K562 (cell line): Measurements from ENCODE around the gene EMP2. TPM values are rescaled to one million over a fixed set of nuclear protein-coding genes. Genes with fewer than 3 reads are reported as not detected.

Source experiments
- ATAC-seq: fragments of 200-7000 bp; cut with Tn5 transposase; 3 replicates; pipeline ENCODE4 v1.9.1; 2020; ENCODE audit warnings: moderate library complexity
- BruUV-seq: library from RNA; stranded (reverse); fragments of 400-500 nt; replicated peaks from 2 replicates; lab custom pipeline; 2021; lab: Mats Ljungman, UMichigan
- CTCF ChIA-PET: fragments of 300-600 bp; formaldehyde crosslinking; extraction: SDS; loops from one replicate; lab custom pipeline; 2021; ENCODE audit warnings: low intra/inter-chr PET ratio; lab: Yijun Ruan, JAX
- POLR2A ChIA-PET: fragments of 300-600, 350-650 bp; sonication (Branson Sonifier 250); formaldehyde crosslinking; extraction: SDS; loops from one replicate; lab custom pipeline; 2021; ENCODE audit warnings: antibody characterized with exemption, inconsistent platforms; lab: Yijun Ruan, JAX
- DNase-seq, 4 experiments: peaks; one replicate each; pipeline versions ENCODE4 v3.0.0 to v3.0.0-alpha.2; 2011 to 2018; ENCODE audit warnings: low spot score in 3 of 4, mixed read lengths in 3 of 4; ENCODE audit errors: extremely low read depth in 1 of 4
- FAIRE-seq: peaks from 2 replicates; lab custom pipeline; 2011; peaks lifted over from hg19 to GRCh38; lab: Jason Lieb, UNC
- H2AFZ ChIP-seq: 2 replicates; pipeline ENCODE4 v1.6.0; 2011; ENCODE audit warnings: low read depth, low read length, control low read depth, inconsistent platforms
- H3K27ac ChIP-seq: fragments of 200-600 bp; 3 replicates; pipeline ENCODE4 v1.8.0; 2011; ENCODE audit warnings: low read depth, mild to moderate bottlenecking, control low read depth, inconsistent platforms, low read length, moderate library complexity, mixed read lengths; ENCODE audit errors: extremely low read depth
- H3K27me3 ChIP-seq, 2 experiments: fragments of 300-600 bp in 1 of 2; 2 replicates in 1 of 2; 3 replicates in 1 of 2; pipeline versions ENCODE4 v1.6.0 to v1.8.0; 2011; ENCODE audit warnings: inconsistent platforms in 2 of 2, low read length in 2 of 2, mild to moderate bottlenecking in 1 of 2, mixed read lengths in 1 of 2, moderate library complexity in 1 of 2; ENCODE audit not compliant: control insufficient read depth in 2 of 2, insufficient read depth in 2 of 2
- H3K36me3 ChIP-seq: fragments of 300-600 bp; 3 replicates; pipeline ENCODE4 v1.8.0; 2011; ENCODE audit warnings: mild to moderate bottlenecking, low read length, inconsistent platforms; ENCODE audit not compliant: control insufficient read depth, insufficient read depth
- H3K4me1 ChIP-seq, 2 experiments: fragments of 200-600 bp in 1 of 2; replicated peaks in 1 of 2; 2 replicates in 1 of 2; 3 replicates in 1 of 2; pipeline versions ENCODE4 v1.5.1 to v1.8.0; 2011; ENCODE audit warnings: inconsistent platforms in 2 of 2, low read length in 2 of 2, mild to moderate bottlenecking in 1 of 2, mixed read lengths in 1 of 2, moderate library complexity in 1 of 2; ENCODE audit not compliant: control insufficient read depth in 2 of 2, insufficient read depth in 2 of 2
- H3K4me2 ChIP-seq: 2 replicates; pipeline ENCODE4 v1.6.1; 2011; ENCODE audit warnings: low read length, control low read depth, inconsistent platforms, mixed read lengths; ENCODE audit not compliant: insufficient read depth
- H3K4me3 ChIP-seq: fragments of 200-600 bp; sonication (generic), shearing (Covaris generic); 2 replicates; pipeline ENCODE4 v1.5.1; 2016; ENCODE audit warnings: control low read depth, inconsistent platforms
- H3K79me2 ChIP-seq: fragments of 200-600 bp; 3 replicates; pipeline ENCODE4 v1.8.0; 2011; ENCODE audit warnings: low read length, inconsistent platforms; ENCODE audit not compliant: control insufficient read depth, insufficient read depth
- H3K9ac ChIP-seq, 2 experiments: 2 replicates each; pipeline versions ENCODE4 v1.6.0 to v1.6.1; 2011; ENCODE audit warnings: low read depth in 2 of 2, low read length in 2 of 2, control low read depth in 1 of 2, inconsistent platforms in 1 of 2, mild to moderate bottlenecking in 1 of 2, mixed read lengths in 1 of 2; ENCODE audit not compliant: insufficient read depth in 1 of 2
- H3K9me1 ChIP-seq: one replicate; pipeline ENCODE4 v1.6.0; 2011; ENCODE audit warnings: inconsistent platforms, mild to moderate bottlenecking, low read length, moderate library complexity; ENCODE audit not compliant: control insufficient read depth, insufficient read depth
- H3K9me3 ChIP-seq: replicated peaks from 2 replicates; pipeline ENCODE4 v1.5.1; 2011; ENCODE audit warnings: low read depth, low read length, inconsistent platforms; ENCODE audit not compliant: control insufficient read depth, insufficient read depth
- H4K20me1 ChIP-seq: replicated peaks from 2 replicates; pipeline ENCODE4 v1.6.1; 2011; ENCODE audit warnings: low read length, inconsistent platforms, mixed read lengths; ENCODE audit not compliant: control insufficient read depth, insufficient read depth
- CBX1 ChIP-seq: sonication (generic); IDR thresholded peaks from 2 replicates; pipeline ENCODE4 v1.6.1; 2016; ENCODE audit warnings: antibody characterized with exemption, low read depth, mild to moderate bottlenecking
- CBX2 ChIP-seq: fragments of 200-600 bp; sonication (generic); IDR thresholded peaks from one replicate; pipeline ENCODE4 v1.6.1; 2012; ENCODE audit warnings: mild to moderate bottlenecking, low read length, inconsistent platforms; ENCODE audit not compliant: insufficient read depth, poor library complexity, severe bottlenecking
- CTBP1 ChIP-seq: fragments of 450-650 bp; IDR thresholded peaks from 2 replicates; pipeline ENCODE4 v1.6.1; 2016; ENCODE audit warnings: borderline replicate concordance
- FOXA3 ChIP-seq, 2 experiments: fragments of 450-650 bp in 1 of 2; sonication (generic) in 1 of 2; formaldehyde crosslinking; IDR thresholded peaks in 1 of 2; conservative IDR thresholded peaks in 1 of 2; 2 replicates each; pipeline versions ENCODE4 v1.4.0 to v1.8.0; 2020 to 2022; ENCODE audit warnings: mild to moderate bottlenecking in 2 of 2, missing genetic modification reagents in 1 of 2
- HMG20A ChIP-seq: fragments of 450-650 bp; formaldehyde crosslinking; conservative IDR thresholded peaks from 2 replicates; pipeline ENCODE4 v1.4.0; 2020; ENCODE audit warnings: mild to moderate bottlenecking, mixed read lengths
- NUFIP1 ChIP-seq: fragments of 450-650 bp; IDR thresholded peaks from 2 replicates; pipeline ENCODE4 v1.6.1; 2018; ENCODE audit not compliant: partially characterized antibody
- ZNF699 ChIP-seq: fragments of 250-450 bp; sonication (Bioruptor Pico); IDR thresholded peaks from 2 replicates; pipeline ENCODE4 v1.8.0; 2021; ENCODE audit warnings: mild to moderate bottlenecking, moderate library complexity; ENCODE audit not compliant: insufficient replicate concordance
- WGBS: fragments of 100-300 bp; shearing (Covaris generic); methylation state at CpG from one replicate; pipeline ENCODE4 v1.1.6; 2016; ENCODE audit warnings: low coverage, mixed read lengths; ENCODE audit not compliant: insufficient coverage; ENCODE audit errors: missing lambda C conversion rate; 5-methylcytosine and 5-hydroxymethylcytosine counted together
- in situ Hi-C: fragments of 300-500 bp; cut with MboI; formaldehyde crosslinking; loops from 4 replicates; pipeline ENCODE4 v1.15.0; 2018; ENCODE audit warnings: inconsistent platforms, mixed read lengths
- intact Hi-C: fragments of 100-400 bp; cut with micrococcal nuclease; formaldehyde crosslinking; loops from 2 replicates; pipeline ENCODE4 v1.14.2; 2022
- polyA plus RNA-seq, 8 experiments: library from polyadenylated mRNA; depleted of rRNA in 4 of 8; stranded (reverse) in 5 of 8; unstranded in 3 of 8; fragments of >200 nt; fragmentation: Nextera tagmentation in 2 of 8; fragmentation: Illumina TruSeq in 1 of 8; extraction: Ambion mirVana in 2 of 8; extraction: Trizol in 1 of 8; gene quantifications; 2 replicates each; pipeline versions ENCODE4 v1.2.1 to v1.2.3, GENCODE V29; 2011 to 2014; ENCODE audit warnings: inconsistent platforms in 1 of 8, missing spikeins in 1 of 8
- total RNA-seq, 7 experiments: library from RNA; depleted of rRNA in 6 of 7; stranded (reverse); fragments of >200 nt in 6 of 7; fragmentation: Illumina TruSeq in 2 of 7; extraction: Trizol in 2 of 7; gene quantifications; 2 replicates each; pipeline versions ENCODE4 v1.2.1 to v1.2.3, GENCODE V29; 2011 to 2021; ENCODE audit warnings: low replicate concordance in 1 of 7
- TF ChIP-seq, protein P1 (sequence below): fragments of 250-450 bp; sonication (Bioruptor Pico); IDR thresholded peaks from 2 replicates; pipeline ENCODE4 v1.5.0; 2022; ENCODE audit warnings: mild to moderate bottlenecking
- TF ChIP-seq, protein P2 (sequence below): sonication (generic); formaldehyde crosslinking; IDR thresholded peaks from 2 replicates; pipeline ENCODE4 v1.9.0; 2022; ENCODE audit warnings: mild to moderate bottlenecking, missing genetic modification reagents
- TF ChIP-seq, protein P3 (sequence below): conservative IDR thresholded peaks from 2 replicates; pipeline ENCODE4 v1.6.1; 2011; ENCODE audit warnings: low read depth, mild to moderate bottlenecking, low read length; ENCODE audit not compliant: control insufficient read depth

Gene EMP2
- total and polyA plus RNA-seq, 9 of the 15 experiments (the other 6 are each of a cell fraction or from before 2014, with no cell fraction given): 0.73 to 6.2 (median 3.1) TPM

DNA sequence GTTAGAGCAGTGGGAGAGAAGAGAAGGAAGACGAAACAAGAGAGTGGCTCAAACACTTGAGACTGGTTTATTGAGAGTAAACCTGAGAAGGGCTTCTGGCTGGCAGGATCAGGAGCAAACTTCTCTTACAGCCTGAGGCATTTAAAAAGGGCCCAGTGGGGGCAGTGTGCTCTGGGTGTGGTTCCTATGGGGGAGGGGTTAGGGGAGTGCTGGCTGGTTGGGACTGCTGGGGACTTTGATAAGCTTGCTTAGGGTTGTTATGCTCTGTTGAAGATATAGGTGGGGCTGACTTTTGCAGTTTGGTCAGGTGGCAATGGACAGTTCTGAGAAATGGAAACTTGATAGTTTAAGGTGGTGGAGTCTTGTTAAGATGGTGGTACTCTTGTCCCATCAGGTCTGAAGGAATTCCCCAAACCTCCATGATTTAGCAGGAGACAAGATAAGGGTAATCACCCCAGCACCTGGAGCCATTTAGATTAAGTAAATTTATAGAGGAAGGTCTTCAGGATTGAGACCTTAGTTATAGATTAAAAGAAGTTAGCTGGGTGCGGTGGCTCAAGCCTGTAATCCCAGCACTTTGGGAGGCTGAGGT is 79.3 kb downstream of the EMP2 start (continued):
- TF ChIP-seq, protein P1, sequence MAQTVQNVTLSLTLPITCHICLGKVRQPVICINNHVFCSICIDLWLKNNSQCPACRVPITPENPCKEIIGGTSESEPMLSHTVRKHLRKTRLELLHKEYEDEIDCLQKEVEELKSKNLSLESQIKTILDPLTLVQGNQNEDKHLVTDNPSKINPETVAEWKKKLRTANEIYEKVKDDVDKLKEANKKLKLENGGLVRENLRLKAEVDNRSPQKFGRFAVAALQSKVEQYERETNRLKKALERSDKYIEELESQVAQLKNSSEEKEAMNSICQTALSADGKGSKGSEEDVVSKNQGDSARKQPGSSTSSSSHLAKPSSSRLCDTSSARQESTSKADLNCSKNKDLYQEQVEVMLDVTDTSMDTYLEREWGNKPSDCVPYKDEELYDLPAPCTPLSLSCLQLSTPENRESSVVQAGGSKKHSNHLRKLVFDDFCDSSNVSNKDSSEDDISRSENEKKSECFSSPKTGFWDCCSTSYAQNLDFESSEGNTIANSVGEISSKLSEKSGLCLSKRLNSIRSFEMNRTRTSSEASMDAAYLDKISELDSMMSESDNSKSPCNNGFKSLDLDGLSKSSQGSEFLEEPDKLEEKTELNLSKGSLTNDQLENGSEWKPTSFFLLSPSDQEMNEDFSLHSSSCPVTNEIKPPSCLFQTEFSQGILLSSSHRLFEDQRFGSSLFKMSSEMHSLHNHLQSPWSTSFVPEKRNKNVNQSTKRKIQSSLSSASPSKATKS (CRISPR knock-in tag): no peak
- no peak for TF ChIP-seq HMG20A
- TF ChIP-seq CTBP1: peak; percentile 22; the same call in 1 of the 2 replicates
- no peak for TF ChIP-seq ZNF699 (CRISPR knock-in tag)
- 0 out of 2 replicates have a peak, but pooled peaks have one; percentile 23 for TF ChIP-seq CBX1

DNA sequence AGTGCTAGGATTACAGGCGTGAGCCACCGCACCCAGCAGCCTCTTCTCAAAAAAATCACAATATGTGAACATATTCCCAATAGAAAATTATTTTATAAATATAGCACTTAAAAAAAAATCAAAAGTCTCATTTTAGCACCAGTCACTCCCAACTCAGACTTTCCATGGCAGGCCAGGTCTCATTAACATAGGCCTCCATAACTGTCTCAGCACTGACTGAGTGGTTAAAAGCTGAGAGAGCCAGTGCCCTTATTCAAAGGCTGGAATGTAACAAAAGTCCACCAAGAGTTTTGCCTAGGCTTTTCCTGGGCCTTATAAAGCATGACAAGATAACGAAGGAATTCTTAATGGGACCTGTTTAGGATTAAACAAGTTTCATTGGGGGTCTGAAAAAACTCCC is 79.8 kb downstream of the EMP2 start:
- Histone ChIP-seq H3K79me2 (no peaks in the 10 kb centered on the region), H3K4me2 (no peak overlapping the region), H3K9me3 (peaks cover 17% of the 10 kb centered on the region), H3K36me3 (no peaks in the 10 kb centered on the region), H2AFZ (0 out of 2 replicates have a peak overlapping the region, but pooled peaks have one; percentile 7), H3K27ac (peak overlapping the region; percentile 50), H4K20me1 (no peaks in the 10 kb centered on the region), H3K9me1 (no peaks in the 10 kb centered on the region), H3K4me1 (peaks cover 6 to 17% of the 10 kb centered on the region in 2 experiments), H3K4me3 (no peak overlapping the region), H3K9ac (no peak overlapping the region), H3K27me3 (no peaks in the 10 kb centered on the region)
- ChIA-PET POLR2A (no interaction called here), CTCF (interaction anchor here (0.6 kb wide), 1 partner anchor 244 kb away, joined by 3 read pairs; no protein-coding TSS in a partner anchor)
- DNase-seq: no peak
- TF ChIP-seq FOXA3 (CRISPR knock-in tag; conservative IDR thresholded peaks at IDR 0.05 in 1 of 2, IDR thresholded peaks at IDR 0.05 in 1 of 2): no peak
- TF ChIP-seq CBX2: no peak
- TF ChIP-seq, protein P2, sequence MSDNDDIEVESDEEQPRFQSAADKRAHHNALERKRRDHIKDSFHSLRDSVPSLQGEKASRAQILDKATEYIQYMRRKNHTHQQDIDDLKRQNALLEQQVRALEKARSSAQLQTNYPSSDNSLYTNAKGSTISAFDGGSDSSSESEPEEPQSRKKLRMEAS (CRISPR knock-in tag): no peak
- TF ChIP-seq NUFIP1: no peak
- TF ChIP-seq, protein P3, sequence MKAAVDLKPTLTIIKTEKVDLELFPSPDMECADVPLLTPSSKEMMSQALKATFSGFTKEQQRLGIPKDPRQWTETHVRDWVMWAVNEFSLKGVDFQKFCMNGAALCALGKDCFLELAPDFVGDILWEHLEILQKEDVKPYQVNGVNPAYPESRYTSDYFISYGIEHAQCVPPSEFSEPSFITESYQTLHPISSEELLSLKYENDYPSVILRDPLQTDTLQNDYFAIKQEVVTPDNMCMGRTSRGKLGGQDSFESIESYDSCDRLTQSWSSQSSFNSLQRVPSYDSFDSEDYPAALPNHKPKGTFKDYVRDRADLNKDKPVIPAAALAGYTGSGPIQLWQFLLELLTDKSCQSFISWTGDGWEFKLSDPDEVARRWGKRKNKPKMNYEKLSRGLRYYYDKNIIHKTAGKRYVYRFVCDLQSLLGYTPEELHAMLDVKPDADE: no peak
- in situ Hi-C loops (no loop called here), intact Hi-C loops (loop anchor here (2.0 kb wide), 1 partner anchor 138 kb away; no protein-coding TSS in a partner anchor)
- BruUV-seq: no TSS peak
- 82% methylated on average over 3 of the region's 3 CpGs for WGBS
- ATAC-seq: no peak
- FAIRE-seq: no peak
